ENCODE results near the gene EGFR.

EGFR gene

GRCh38 chr7:55044791-55045190 lies 26.0 kb downstream of the EGFR start:
- no peak overlapping the region for H2AFZ ChIP-seq (ENCODE audit: low read length)
- H3K9ac ChIP-seq (ENCODE audit: low read depth, low read length, poor library complexity) = no peak overlapping the region
- H3K23ac ChIP-seq (ENCODE audit: low read depth, low read length, poor library complexity) = no peak overlapping the region
- no peak overlapping the region for H3K4me3 ChIP-seq (ENCODE audit: low read length in 2 of 2)
- no peak overlapping the region for H3K4me2 ChIP-seq (ENCODE audit: insufficient read depth, low read length, poor library complexity, severe bottlenecking)
- no peak for DNase-seq (ENCODE audit: low spot score)
- no peaks in the 10 kb centered on the region for H3K36me3 ChIP-seq (replicated peaks in 1 of 2; ENCODE audit: control insufficient read depth in 2 of 2, insufficient read depth in 2 of 2, low read length in 2 of 2)
- no peak overlapping the region for H4K91ac ChIP-seq (ENCODE audit: low read depth, low read length, poor library complexity)
- H3K18ac ChIP-seq (ENCODE audit: low read length) = no peak overlapping the region
- H2BK120ac ChIP-seq (ENCODE audit: low read depth, low read length) = no peak overlapping the region
- peaks cover 0 to 6% of the 10 kb centered on the region in 2 donors for H3K4me1 ChIP-seq (ENCODE audit: control insufficient read depth in 2 of 2, insufficient read depth in 1 of 2, low read depth in 1 of 2, low read length in 2 of 2)
- H3K27me3 ChIP-seq (ENCODE audit: control insufficient read depth in 3 of 3, insufficient read depth in 3 of 3, low read depth in 1 of 3, low read length in 3 of 3) = no peaks in the 10 kb centered on the region
- H2BK12ac ChIP-seq (ENCODE audit: low read length) = no peak overlapping the region
- no peak overlapping the region for H2BK15ac ChIP-seq (ENCODE audit: low read length)
- WGBS, 2 donors (ENCODE audit: extremely low coverage in 2 of 2, insufficient read length in 2 of 2, insufficient replicate concordance in 1 of 2) = no CpG with 5 or more reads among the region's 5 CpGs
- no peak overlapping the region for H4K8ac ChIP-seq (ENCODE audit: low read depth, low read length)
- no peak overlapping the region for H2AK5ac ChIP-seq (ENCODE audit: low read depth, low read length)
- no peak overlapping the region for H3K27ac ChIP-seq (replicated peaks; ENCODE audit: low read length)
- no peaks in the 10 kb centered on the region for H3K9me3 ChIP-seq (replicated peaks in 1 of 2; ENCODE audit: control insufficient read depth in 2 of 2, insufficient read depth in 1 of 2, low read depth in 1 of 2, low read length in 2 of 2)
- H3K14ac ChIP-seq (ENCODE audit: low read length) = no peak overlapping the region
- no peak overlapping the region for H2BK5ac ChIP-seq (ENCODE audit: low read length)
- H3K79me1 ChIP-seq (ENCODE audit: low read depth, low read length) = no peaks in the 10 kb centered on the region
- no peak overlapping the region for H3K4ac ChIP-seq (ENCODE audit: low read length)

- no peak overlapping the region for H3K23ac ChIP-seq (ENCODE audit: low read depth, low read length, poor library complexity)
- no peak overlapping the region for H3K4ac ChIP-seq (ENCODE audit: low read length)
- H3K14ac ChIP-seq (ENCODE audit: low read length) = no peak overlapping the region
- no peaks in the 10 kb centered on the region for H3K79me1 ChIP-seq (ENCODE audit: low read depth, low read length)
- no peak overlapping the region for H2AK5ac ChIP-seq (ENCODE audit: low read depth, low read length)
- H2BK15ac ChIP-seq (ENCODE audit: low read length) = no peak overlapping the region
- no peak overlapping the region for H4K91ac ChIP-seq (ENCODE audit: low read depth, low read length, poor library complexity)
- no peak overlapping the region for H2BK12ac ChIP-seq (ENCODE audit: low read length)
- no peak overlapping the region for H3K9ac ChIP-seq (ENCODE audit: low read depth, low read length, poor library complexity)
- no peak overlapping the region for H2AFZ ChIP-seq (ENCODE audit: low read length)
- no peak overlapping the region for H2BK120ac ChIP-seq (ENCODE audit: low read depth, low read length)
- no peak overlapping the region for H3K27ac ChIP-seq (replicated peaks; ENCODE audit: low read length)
- no peak overlapping the region for H3K18ac ChIP-seq (ENCODE audit: low read length)
- no peak overlapping the region for H3K4me3 ChIP-seq (ENCODE audit: low read length in 2 of 2)
- H3K27me3 ChIP-seq (ENCODE audit: control insufficient read depth in 3 of 3, insufficient read depth in 3 of 3, low read depth in 1 of 3, low read length in 3 of 3) = no peaks in the 10 kb centered on the region
- no peak for DNase-seq (ENCODE audit: low spot score)
- no peak overlapping the region for H4K8ac ChIP-seq (ENCODE audit: low read depth, low read length)
- no peaks in the 10 kb centered on the region for H3K9me3 ChIP-seq (replicated peaks in 1 of 2; ENCODE audit: control insufficient read depth in 2 of 2, insufficient read depth in 1 of 2, low read depth in 1 of 2, low read length in 2 of 2)
- no CpG with 5 or more reads among the region's 7 CpGs for whole genome bisulfite sequencing, 2 donors (ENCODE audit: extremely low coverage in 2 of 2, insufficient read length in 2 of 2, insufficient replicate concordance in 1 of 2)
- H2BK5ac ChIP-seq (ENCODE audit: low read length) = no peak overlapping the region
- peaks cover 0 to 6% of the 10 kb centered on the region in 2 donors for H3K4me1 ChIP-seq (ENCODE audit: control insufficient read depth in 2 of 2, insufficient read depth in 1 of 2, low read depth in 1 of 2, low read length in 2 of 2)
- H3K4me2 ChIP-seq (ENCODE audit: insufficient read depth, low read length, poor library complexity, severe bottlenecking) = no peak overlapping the region
- H3K36me3 ChIP-seq (replicated peaks in 1 of 2; ENCODE audit: control insufficient read depth in 2 of 2, insufficient read depth in 2 of 2, low read length in 2 of 2) = no peaks in the 10 kb centered on the region
Observed at GRCh38 chr7:55046582-55047342, 27.9 kb downstream of the EGFR start.

GRCh38 chr7:55048221-55048859 lies 29.5 kb downstream of the EGFR start:
- no peak for DNase-seq (ENCODE audit: low spot score)
- no peak overlapping the region for H2BK12ac ChIP-seq (ENCODE audit: low read length)
- H3K23ac ChIP-seq (ENCODE audit: low read depth, low read length, poor library complexity) = no peak overlapping the region
- H2BK120ac ChIP-seq (ENCODE audit: low read depth, low read length) = no peak overlapping the region
- no peak overlapping the region for H2AK5ac ChIP-seq (ENCODE audit: low read depth, low read length)
- no peak overlapping the region for H3K9ac ChIP-seq (ENCODE audit: low read depth, low read length, poor library complexity)
- no peak overlapping the region for H3K4me3 ChIP-seq (ENCODE audit: low read length in 2 of 2)
- no CpG with 5 or more reads among the region's 6 CpGs for WGBS, 2 donors (ENCODE audit: extremely low coverage in 2 of 2, insufficient read length in 2 of 2, insufficient replicate concordance in 1 of 2)
- no peak overlapping the region for H2BK15ac ChIP-seq (ENCODE audit: low read length)
- no peak overlapping the region for H3K4me2 ChIP-seq (ENCODE audit: insufficient read depth, low read length, poor library complexity, severe bottlenecking)
- H4K91ac ChIP-seq (ENCODE audit: low read depth, low read length, poor library complexity) = no peak overlapping the region
- H3K36me3 ChIP-seq (replicated peaks in 1 of 2; ENCODE audit: control insufficient read depth in 2 of 2, insufficient read depth in 2 of 2, low read length in 2 of 2) = no peaks in the 10 kb centered on the region
- H3K79me1 ChIP-seq (ENCODE audit: low read depth, low read length) = no peaks in the 10 kb centered on the region
- H3K9me3 ChIP-seq (replicated peaks in 1 of 2; ENCODE audit: control insufficient read depth in 2 of 2, insufficient read depth in 1 of 2, low read depth in 1 of 2, low read length in 2 of 2) = no peaks in the 10 kb centered on the region
- H3K27ac ChIP-seq (replicated peaks; ENCODE audit: low read length) = no peak overlapping the region
- H2BK5ac ChIP-seq (ENCODE audit: low read length) = no peak overlapping the region
- H2AFZ ChIP-seq (ENCODE audit: low read length) = no peak overlapping the region
- H3K4me1 ChIP-seq (ENCODE audit: control insufficient read depth in 2 of 2, insufficient read depth in 1 of 2, low read depth in 1 of 2, low read length in 2 of 2) = peaks cover 0 to 6% of the 10 kb centered on the region in 2 donors
- H3K27me3 ChIP-seq (ENCODE audit: control insufficient read depth in 3 of 3, insufficient read depth in 3 of 3, low read depth in 1 of 3, low read length in 3 of 3) = no peaks in the 10 kb centered on the region
- H4K8ac ChIP-seq (ENCODE audit: low read depth, low read length) = no peak overlapping the region
- H3K14ac ChIP-seq (ENCODE audit: low read length) = no peak overlapping the region
- H3K18ac ChIP-seq (ENCODE audit: low read length) = no peak overlapping the region
- H3K4ac ChIP-seq (ENCODE audit: low read length) = no peak overlapping the region

GRCh38 chr7:55050281-55050680 lies 31.5 kb downstream of the EGFR start:
- Histone ChIP-seq H3K23ac (ENCODE audit: low read depth, low read length, poor library complexity) (no peak overlapping the region), H2BK12ac (ENCODE audit: low read length) (no peak overlapping the region), H2BK15ac (ENCODE audit: low read length) (no peak overlapping the region), H3K79me1 (ENCODE audit: low read depth, low read length) (no peaks in the 10 kb centered on the region), H3K9me3 (replicated peaks in 1 of 2; ENCODE audit: control insufficient read depth in 2 of 2, insufficient read depth in 1 of 2, low read depth in 1 of 2, low read length in 2 of 2) (no peaks in the 10 kb centered on the region), H2AFZ (ENCODE audit: low read length) (no peak overlapping the region), H3K14ac (ENCODE audit: low read length) (no peak overlapping the region), H3K4ac (ENCODE audit: low read length) (no peak overlapping the region), H2BK120ac (ENCODE audit: low read depth, low read length) (no peak overlapping the region), H2AK5ac (ENCODE audit: low read depth, low read length) (no peak overlapping the region), H2BK5ac (ENCODE audit: low read length) (no peak overlapping the region), H3K4me2 (ENCODE audit: insufficient read depth, low read length, poor library complexity, severe bottlenecking) (no peak overlapping the region), H3K36me3 (replicated peaks in 1 of 2; ENCODE audit: control insufficient read depth in 2 of 2, insufficient read depth in 2 of 2, low read length in 2 of 2) (no peaks in the 10 kb centered on the region), H3K27me3 (ENCODE audit: control insufficient read depth in 3 of 3, insufficient read depth in 3 of 3, low read depth in 1 of 3, low read length in 3 of 3) (no peaks in the 10 kb centered on the region), H3K18ac (ENCODE audit: low read length) (no peak overlapping the region), H3K4me1 (ENCODE audit: control insufficient read depth in 2 of 2, insufficient read depth in 1 of 2, low read depth in 1 of 2, low read length in 2 of 2) (peaks cover 0 to 3% of the 10 kb centered on the region in 2 donors), H3K27ac (replicated peaks; ENCODE audit: low read length) (no peak overlapping the region), H4K8ac (ENCODE audit: low read depth, low read length) (no peak overlapping the region), H3K9ac (ENCODE audit: low read depth, low read length, poor library complexity) (no peak overlapping the region), H4K91ac (ENCODE audit: low read depth, low read length, poor library complexity) (no peak overlapping the region), H3K4me3 (ENCODE audit: low read length in 2 of 2) (no peak overlapping the region)
- DNase-seq (ENCODE audit: low spot score) = no peak
- WGBS, 2 donors (ENCODE audit: extremely low coverage in 2 of 2, insufficient read length in 2 of 2, insufficient replicate concordance in 1 of 2) = no CpG with 5 or more reads among the region's 5 CpGs
